Large intestine (tissue), 3 donors: ENCODE results near the gene TRHDE. TPM values are rescaled to one million over a fixed set of nuclear protein-coding genes. Genes with fewer than 3 reads are reported as not detected.
"Not testable (repeated sequence)": the region's sequence is repeated elsewhere in the genome, so short reads cannot be mapped to it uniquely, and the experiment has no call there.

ENCODE experiments used
- DNase-seq, 2 donors: peaks; one replicate each; pipeline versions ENCODE4 v3.0.0 to v3.0.0-alpha.2; 2013
- H3K27ac ChIP-seq: one replicate; pipeline ENCODE4 v1.5.1; 2013; ENCODE audit warnings: low read length
- H3K27me3 ChIP-seq: 2 replicates; pipeline ENCODE4 v1.6.1; 2013; ENCODE audit warnings: low read length; ENCODE audit not compliant: control insufficient read depth, insufficient read depth
- H3K36me3 ChIP-seq: 2 replicates; pipeline ENCODE4 v1.6.1; 2013; ENCODE audit warnings: low read length; ENCODE audit not compliant: control insufficient read depth, insufficient read depth
- H3K4me1 ChIP-seq: one replicate; pipeline ENCODE4 v1.6.1; 2013; ENCODE audit warnings: low read length; ENCODE audit not compliant: control insufficient read depth, insufficient read depth
- H3K4me3 ChIP-seq: one replicate; pipeline ENCODE4 v1.5.1; 2013; ENCODE audit warnings: low read length
- H3K9me3 ChIP-seq: one replicate; pipeline ENCODE4 v1.6.1; 2013; ENCODE audit warnings: mild to moderate bottlenecking, low read depth, low read length, moderate library complexity; ENCODE audit not compliant: control insufficient read depth
- WGBS: methylation state at CpG from one replicate; pipeline ENCODE4 v1.1.5; 2013; ENCODE audit warnings: low lambda C conversion rate; ENCODE audit not compliant: insufficient coverage; 5-methylcytosine and 5-hydroxymethylcytosine counted together
- polyA plus RNA-seq: library from polyadenylated mRNA; unstranded; fragments of 120-200 nt; gene quantifications from one replicate; pipeline ENCODE4 v1.2.1, GENCODE V29; 2013

Gene TRHDE
- polyA plus RNA-seq, 1 donor = 14.2 TPM

DNA sequence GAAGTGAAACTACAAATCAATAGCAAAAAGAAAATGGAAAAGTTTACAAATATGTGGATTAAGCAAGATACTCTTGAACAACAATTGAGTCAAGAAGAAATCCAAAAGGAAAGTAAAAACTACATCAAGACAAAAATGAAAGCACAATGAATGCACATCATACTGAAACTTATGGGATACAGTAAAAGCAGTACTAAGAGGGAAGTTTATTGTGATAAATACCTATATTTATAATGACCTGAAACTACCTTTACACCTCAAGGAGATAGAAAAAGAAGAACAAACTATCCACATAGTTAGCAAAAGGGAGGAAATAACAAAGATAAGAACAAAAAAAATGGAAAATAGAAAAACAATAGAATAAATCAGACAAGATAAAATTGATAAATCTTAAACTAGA is 375.0 kb downstream of the TRHDE start:
- no peaks in the 10 kb centered on the region for H3K9me3 ChIP-seq

DNA sequence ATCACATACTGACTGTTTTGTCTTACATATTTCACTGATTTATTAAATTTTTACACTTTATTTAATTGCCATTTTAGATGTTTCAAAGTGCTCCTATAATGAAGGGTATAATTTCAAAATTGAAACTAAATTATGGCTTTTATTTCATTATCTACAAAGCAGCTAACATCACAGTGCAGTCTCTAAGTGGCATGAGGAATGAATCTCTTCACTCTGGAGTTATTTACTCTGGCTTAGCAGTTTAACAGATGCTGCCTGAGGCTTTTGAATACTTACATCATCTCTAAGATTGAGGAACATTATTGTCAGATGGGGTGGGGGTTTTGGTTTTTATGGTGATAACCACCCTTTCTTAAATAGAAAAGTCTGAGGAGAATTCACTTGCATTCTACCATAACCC is 386.4 kb downstream of the TRHDE start:
- H3K4me1 ChIP-seq = no peaks in the 10 kb centered on the region
- H3K27ac ChIP-seq = no peak overlapping the region
- H3K27me3 ChIP-seq = no peaks in the 10 kb centered on the region
- DNase-seq = no peak
- no peak overlapping the region for H3K4me3 ChIP-seq
- H3K36me3 ChIP-seq = peaks cover 16% of the 10 kb centered on the region
- no peaks in the 10 kb centered on the region for H3K9me3 ChIP-seq

More for the DNA sequence above, 375.0 kb downstream of the TRHDE start:
- H3K36me3 ChIP-seq = peaks cover 7% of the 10 kb centered on the region
- H3K4me3 ChIP-seq = no peak overlapping the region
- H3K4me1 ChIP-seq = no peaks in the 10 kb centered on the region
- no peak for DNase-seq
- H3K27me3 ChIP-seq = no peaks in the 10 kb centered on the region
- no peak overlapping the region for H3K27ac ChIP-seq

DNA sequence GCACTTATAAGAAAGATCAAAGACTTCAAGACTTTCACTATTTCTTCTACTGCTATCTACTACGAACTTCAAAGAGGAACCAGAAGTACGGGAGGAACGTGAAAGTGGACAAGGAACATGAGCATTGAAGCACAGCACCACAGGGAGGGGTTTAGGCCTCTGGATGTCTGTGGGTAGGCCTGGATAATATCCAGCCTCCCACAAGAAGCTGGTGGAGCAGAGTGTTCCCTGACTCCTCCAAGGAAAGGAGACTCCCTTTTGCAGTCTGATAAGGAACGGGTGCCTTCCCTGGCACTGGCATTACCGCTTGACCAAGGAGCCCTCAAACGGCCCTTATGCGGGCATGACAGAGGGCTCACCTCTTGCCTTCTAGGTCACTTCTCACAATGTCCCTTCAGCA is 388.0 kb downstream of the TRHDE start:
- not testable (repeated sequence) for H3K4me1 ChIP-seq, H3K27ac ChIP-seq, H3K9me3 ChIP-seq, DNase-seq, H3K4me3 ChIP-seq, H3K27me3 ChIP-seq
- no CpG with 5 or more reads among the region's 7 CpGs for WGBS
- H3K36me3 ChIP-seq = peaks cover 16% of the 10 kb centered on the region

DNA sequence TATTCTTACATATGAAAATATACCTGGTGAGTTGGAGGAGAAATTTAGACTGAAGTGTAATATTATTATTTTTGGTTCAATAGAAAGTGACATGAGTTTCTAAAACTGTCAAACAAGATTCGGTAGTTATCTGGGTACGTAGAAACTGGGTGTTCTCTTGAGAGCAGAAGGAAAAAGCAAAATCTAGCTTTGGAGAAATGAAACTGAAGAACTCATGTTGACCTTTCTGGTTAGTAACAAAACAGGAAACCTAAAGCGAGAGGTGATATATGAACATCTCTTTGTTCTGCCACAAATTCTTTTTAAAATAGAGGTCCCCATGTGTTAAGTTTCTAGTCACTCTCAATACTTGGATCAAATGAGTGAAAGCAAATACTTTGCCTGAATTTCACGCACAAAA is 401.7 kb downstream of the TRHDE start:
- Histone ChIP-seq H3K4me3 (no peak overlapping the region), H3K36me3 (no peaks in the 10 kb centered on the region), H3K27me3 (no peaks in the 10 kb centered on the region), H3K9me3 (no peaks in the 10 kb centered on the region), H3K4me1 (no peaks in the 10 kb centered on the region), H3K27ac (no peak overlapping the region)
- no peak for DNase-seq
- 87% methylated on average over 3 of the region's 4 CpGs for whole genome bisulfite sequencing

DNA sequence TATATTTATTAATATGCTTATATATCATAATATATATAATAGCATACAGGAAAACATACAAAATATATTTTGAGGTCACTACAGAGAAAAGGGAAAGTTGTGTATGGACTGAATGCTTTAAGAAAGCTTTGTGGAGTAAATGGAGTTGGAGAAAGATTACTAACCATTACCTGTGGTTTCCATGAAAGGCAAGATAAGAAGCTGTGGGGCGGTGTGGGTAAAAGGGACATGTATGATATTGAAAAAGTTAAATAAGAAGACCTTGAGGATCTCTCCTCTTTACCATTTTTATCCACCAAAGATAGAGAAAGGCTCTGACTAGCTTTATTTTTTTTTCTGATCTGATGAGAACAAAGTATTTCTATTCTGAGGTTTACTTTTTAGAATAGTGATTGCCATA is 404.4 kb downstream of the TRHDE start:
- no peaks in the 10 kb centered on the region for H3K36me3 ChIP-seq
- H3K27ac ChIP-seq = no peak overlapping the region
- no CpG with 5 or more reads among the region's 1 CpG for whole genome bisulfite sequencing

DNA sequence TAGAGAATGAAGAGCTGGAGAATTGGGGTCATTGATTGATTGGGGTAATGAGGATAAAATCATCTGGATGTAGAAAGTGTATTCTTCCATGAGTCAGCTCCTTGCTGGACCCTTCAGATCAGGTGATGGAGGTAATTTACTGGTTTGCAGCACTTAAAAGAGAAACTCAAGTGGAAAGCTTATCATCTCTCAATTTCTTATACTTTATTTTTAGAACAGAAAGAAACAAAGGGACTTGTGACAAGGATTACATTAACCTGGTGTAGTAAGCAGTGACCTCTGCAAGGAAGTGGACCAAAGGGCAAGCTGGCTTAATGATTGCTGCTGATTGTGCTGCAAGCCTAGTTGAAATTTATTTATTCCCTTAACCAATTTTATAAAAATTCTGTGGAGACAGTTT is 405.0 kb downstream of the TRHDE start:
- peak; percentile 23 to 45 for DNase-seq

More for the DNA sequence above, 404.4 kb downstream of the TRHDE start:
- no peak overlapping the region for H3K4me3 ChIP-seq
- DNase-seq = no peak
- no peaks in the 10 kb centered on the region for H3K27me3 ChIP-seq
- H3K9me3 ChIP-seq = no peaks in the 10 kb centered on the region
- no peaks in the 10 kb centered on the region for H3K4me1 ChIP-seq

DNA sequence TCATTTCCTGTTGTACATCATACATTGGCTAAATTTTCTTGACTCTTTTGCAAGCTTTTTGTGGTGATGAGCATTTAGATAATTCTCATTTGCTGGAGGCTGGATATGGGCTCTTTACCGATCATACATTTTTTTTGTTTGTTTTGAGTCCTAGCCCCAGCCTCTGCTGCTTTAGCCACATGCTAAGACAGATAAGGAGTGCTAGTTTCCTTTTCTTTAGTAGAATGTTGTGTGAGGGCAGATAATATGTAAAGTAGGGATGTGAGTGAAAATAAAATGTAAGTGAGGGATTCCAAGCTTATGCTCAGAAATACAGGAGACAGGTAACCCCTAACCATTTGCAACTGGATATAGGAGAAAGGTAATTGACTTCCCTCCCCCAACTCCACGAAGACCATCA is 405.7 kb downstream of the TRHDE start:
- Histone ChIP-seq H3K27me3 (no peaks in the 10 kb centered on the region), H3K9me3 (no peaks in the 10 kb centered on the region), H3K36me3 (no peaks in the 10 kb centered on the region), H3K4me3 (no peak overlapping the region), H3K4me1 (no peaks in the 10 kb centered on the region), H3K27ac (no peak overlapping the region)
- DNase-seq = no peak
- WGBS = no CpG with 5 or more reads among the region's 2 CpGs

More for the DNA sequence above, 405.0 kb downstream of the TRHDE start:
- Histone ChIP-seq H3K4me3 (no peak overlapping the region), H3K36me3 (no peaks in the 10 kb centered on the region), H3K4me1 (no peaks in the 10 kb centered on the region), H3K27me3 (no peaks in the 10 kb centered on the region), H3K27ac (no peak overlapping the region), H3K9me3 (no peaks in the 10 kb centered on the region)

DNA sequence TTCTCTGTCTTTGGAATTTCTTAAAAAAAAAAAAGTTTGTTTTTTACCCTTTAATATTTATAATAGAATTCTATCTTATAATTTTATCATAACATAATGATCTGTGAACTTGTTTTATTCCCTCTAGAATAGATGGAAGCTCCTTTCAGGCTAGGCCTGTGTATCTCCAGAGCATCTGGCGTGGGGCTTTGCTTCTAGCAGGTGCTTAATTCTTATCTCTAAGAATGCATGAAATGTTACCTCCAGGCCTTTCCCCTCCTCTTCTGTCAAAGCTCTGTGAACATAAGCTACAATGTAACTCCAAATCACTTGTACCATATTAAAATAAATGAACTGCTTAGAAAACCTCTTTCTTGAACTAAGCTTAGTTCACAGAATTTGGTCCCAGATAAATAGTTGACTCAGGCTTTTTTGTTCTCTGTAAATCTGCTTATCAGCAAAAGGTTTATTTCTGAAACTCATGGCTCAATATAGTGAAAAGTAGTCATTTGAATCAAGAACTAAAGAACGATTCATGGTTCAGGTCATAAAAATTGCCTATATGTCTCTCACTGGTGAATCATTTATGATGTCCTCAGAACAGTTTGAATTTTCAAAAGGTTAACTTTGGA is 407.1 kb downstream of the TRHDE start:
- Histone ChIP-seq H3K27ac (no peak overlapping the region), H3K27me3 (no peaks in the 10 kb centered on the region), H3K4me1 (no peaks in the 10 kb centered on the region), H3K4me3 (no peak overlapping the region), H3K9me3 (no peaks in the 10 kb centered on the region), H3K36me3 (no peaks in the 10 kb centered on the region)
- no CpG with 5 or more reads among the region's 2 CpGs for WGBS
- no peak for DNase-seq

DNA sequence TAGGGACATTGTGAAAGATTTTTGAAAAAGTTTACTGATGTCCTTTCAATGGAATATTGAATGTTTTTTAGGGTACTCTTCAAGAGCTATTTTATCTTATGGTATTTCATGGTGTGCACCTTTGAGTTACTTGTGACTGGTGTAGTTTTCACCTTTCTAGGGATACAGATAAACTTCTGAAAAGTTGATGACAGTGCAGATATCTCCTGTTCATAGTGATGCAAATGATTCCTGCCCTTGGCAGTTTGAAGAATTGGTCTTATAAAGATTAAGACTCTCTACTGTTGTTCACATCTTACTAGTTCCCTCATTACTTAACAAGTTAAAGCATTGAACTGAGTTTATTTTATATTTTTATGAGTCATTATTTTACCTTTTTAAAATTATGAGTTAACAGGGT is 408.9 kb downstream of the TRHDE start:
- no peaks in the 10 kb centered on the region for H3K9me3 ChIP-seq
- no peak overlapping the region for H3K4me3 ChIP-seq
- H3K36me3 ChIP-seq = no peaks in the 10 kb centered on the region
- H3K27me3 ChIP-seq = no peaks in the 10 kb centered on the region
- H3K4me1 ChIP-seq = no peaks in the 10 kb centered on the region
- no peak overlapping the region for H3K27ac ChIP-seq
- no peak for DNase-seq

DNA sequence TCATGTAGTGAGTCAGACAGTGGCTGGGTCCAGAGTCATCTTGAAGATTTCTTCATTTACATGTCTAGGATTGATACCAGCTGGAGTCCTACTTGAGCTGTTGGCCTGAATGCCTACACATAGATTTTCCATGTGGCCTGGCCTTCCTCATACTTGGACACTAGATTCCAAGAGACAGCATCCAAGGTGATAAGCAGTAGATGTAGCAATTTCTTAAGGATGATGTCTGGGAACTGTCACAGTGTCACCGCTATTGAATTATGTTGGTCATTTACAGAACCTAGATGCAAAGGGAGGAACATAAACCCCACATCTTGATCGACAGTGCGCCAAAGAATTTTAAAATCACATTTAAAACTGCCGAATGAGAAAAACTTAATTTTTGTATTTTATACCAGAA is 412.3 kb downstream of the TRHDE start:
- Histone ChIP-seq H3K9me3 (no peaks in the 10 kb centered on the region), H3K27ac (no peak overlapping the region), H3K4me1 (no peaks in the 10 kb centered on the region), H3K36me3 (no peaks in the 10 kb centered on the region), H3K4me3 (no peak overlapping the region), H3K27me3 (no peaks in the 10 kb centered on the region)
- WGBS = 80% methylated on average over 1 of the region's 4 CpGs
- DNase-seq = no peak

DNA sequence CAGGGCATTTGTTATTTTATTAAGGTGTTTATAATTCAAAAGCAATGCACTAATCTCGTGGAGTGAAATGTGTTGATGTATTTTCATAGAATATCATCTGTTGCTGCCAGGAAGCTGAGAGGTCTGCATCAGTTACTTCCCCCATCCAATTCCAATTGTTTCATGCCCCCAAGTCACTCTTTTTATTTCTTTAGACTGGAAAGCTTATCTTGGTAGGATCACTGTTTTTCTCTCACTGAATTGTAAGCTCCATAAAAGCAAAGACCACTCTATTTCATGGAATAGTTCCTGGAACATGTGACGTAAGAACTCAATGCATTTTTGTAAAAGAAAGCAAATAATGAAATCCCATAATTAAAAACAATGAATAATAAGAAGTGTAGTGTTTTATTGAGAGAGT is 420.2 kb downstream of the TRHDE start:
- Histone ChIP-seq H3K4me3 (no peak overlapping the region), H3K27me3 (no peaks in the 10 kb centered on the region), H3K27ac (no peak overlapping the region), H3K4me1 (no peaks in the 10 kb centered on the region), H3K36me3 (no peaks in the 10 kb centered on the region), H3K9me3 (no peaks in the 10 kb centered on the region)
- 100% methylated on average over 1 of the region's 2 CpGs for WGBS
- DNase-seq = no peak
